Globus pallidus (tissue), 1 donor: Measurements from ENCODE around the gene MAP4K2.
"Not testable (repeated sequence)": the region's sequence is repeated elsewhere in the genome, so short reads cannot be mapped to it uniquely, and the experiment has no call there.

Experiments used
- DNase-seq: peaks from one replicate; pipeline ENCODE4 v3.0.0-alpha.2; 2015; ENCODE audit warnings: low spot score

The MAP4K2 gene

DNA sequence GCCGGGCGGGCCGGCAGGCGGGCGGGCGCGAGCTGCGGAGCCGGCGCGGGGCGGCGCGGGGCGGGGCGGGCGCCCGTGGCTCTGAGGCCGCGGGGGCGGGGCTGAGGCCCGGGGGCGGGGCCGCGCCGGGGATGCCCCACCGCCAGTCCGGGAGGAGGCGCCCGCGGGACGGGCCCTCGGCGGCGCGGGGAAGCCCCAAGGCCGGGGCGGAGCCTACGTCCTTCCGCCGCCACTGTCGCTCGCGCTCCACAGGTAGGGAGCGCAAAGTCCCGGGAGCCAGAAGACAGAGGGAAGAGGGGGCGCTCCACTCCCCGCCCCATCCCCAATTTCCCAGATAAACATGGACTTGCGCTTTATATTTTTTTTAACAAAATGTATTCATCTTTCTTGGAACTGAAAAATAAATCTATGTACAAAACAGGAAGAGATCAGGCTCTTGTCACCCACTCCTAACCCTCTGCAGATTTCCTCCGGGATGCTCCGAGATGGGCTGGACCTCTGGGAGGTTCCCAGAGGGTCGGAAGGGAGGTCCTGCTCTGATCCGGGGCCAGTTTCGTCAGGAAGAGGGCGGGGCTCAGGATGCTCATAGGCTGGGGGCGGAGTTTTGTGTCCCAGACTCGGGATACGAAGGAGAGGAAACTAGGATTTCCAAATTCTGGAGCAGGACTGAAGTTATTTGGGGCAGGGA is at the start of gene MAP4K2:
Gene MAP4K2, minus strand, starts transcription at position 57 of the 688 bp plus-strand sequence. CDS start 65 bp downstream, outside the sequence.
- DNase-seq, result peak; percentile 88

DNA sequence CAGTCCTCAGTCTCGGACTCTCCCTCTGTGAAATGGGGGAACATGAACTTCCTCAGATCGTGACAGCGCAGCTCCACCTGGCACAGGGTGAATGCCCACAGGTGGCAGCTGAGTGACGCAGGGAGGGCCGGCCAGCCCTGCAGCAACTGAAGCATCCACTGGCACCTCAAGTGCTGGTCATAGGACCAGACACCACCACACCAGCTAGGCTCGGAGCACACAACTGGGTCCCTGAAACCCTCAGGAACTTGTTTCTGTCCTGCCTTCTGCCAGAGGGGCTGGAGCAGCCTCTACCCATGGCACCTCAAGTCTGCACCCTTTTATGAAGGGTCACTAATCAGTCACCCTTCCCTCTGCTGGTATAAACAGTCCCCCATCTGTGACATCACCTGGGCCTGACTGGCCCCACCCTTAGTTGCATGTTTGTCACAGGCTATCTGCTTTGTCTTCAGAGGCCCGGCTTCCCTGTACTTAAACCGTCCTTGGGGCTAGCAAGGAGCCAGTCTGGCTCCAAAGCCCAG is 48.9 kb upstream of the MAP4K2 start:
- no peak for DNase-seq

DNA sequence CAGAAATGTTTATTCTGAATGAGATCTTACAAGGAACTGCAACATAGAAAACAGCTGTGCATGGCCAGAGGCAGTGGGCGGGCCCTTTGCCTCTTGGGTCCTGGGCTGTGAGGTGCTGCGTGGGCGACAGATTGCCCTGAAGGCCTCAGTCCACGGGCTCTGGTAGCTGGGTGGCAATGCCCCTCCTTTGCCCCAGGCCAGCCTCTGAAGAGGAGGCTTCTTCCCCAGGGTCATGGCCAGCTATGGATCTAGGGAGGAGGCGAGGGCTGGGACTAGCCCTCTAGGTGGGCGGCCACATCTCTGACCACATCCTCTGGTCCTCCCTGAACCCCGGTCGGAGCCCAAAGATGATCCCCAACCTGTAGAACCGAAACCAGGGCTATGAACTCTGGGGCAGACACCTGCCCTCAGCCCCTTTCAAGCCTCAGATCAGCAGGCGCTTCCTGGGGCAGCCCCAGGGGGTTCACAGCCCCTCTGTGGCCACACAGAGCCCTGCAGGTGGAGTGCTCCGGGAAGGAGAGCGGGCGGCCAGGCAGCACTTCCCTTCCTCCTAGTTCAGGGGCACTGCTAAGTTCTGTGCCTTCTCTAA is 48.1 kb upstream of the MAP4K2 start:
- no peak for DNase-seq

DNA sequence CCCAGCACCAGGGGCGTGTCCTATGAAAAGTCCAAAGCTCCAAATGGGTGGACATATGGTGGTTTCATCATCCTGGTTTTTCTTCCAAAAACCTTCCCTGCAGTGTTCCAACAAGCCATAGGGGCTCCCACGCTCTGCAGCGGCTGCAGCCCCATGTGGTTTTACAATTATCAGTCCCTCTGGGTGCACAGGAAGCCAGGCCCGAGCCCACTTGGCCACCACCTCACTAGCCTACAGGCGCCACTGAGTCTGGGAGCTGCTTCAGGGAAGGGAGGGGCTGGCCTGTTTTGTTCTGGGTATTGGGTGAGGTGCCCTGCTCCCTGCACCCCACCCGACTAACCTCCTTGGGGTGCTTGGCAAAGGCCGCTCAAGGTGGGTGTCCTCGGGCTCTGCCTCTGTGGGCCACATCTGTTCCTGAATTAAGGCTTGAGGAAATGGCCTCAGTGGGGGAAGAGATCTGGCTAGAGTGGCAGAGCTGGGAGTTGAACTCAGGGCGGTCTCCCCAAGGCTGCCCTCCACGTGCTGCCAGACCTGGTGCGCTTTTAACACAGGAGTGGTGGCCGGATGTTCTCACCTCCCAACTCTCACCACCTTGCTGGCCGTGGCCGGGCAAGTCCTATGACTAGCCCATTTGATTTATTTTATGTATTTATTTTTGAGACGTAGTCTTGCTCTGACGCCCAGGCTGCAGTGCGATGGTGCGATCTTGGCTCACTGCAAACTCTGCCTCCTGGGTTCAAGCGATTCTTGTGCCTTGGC is 46.8 kb upstream of the MAP4K2 start:
- DNase-seq, result no peak

DNA sequence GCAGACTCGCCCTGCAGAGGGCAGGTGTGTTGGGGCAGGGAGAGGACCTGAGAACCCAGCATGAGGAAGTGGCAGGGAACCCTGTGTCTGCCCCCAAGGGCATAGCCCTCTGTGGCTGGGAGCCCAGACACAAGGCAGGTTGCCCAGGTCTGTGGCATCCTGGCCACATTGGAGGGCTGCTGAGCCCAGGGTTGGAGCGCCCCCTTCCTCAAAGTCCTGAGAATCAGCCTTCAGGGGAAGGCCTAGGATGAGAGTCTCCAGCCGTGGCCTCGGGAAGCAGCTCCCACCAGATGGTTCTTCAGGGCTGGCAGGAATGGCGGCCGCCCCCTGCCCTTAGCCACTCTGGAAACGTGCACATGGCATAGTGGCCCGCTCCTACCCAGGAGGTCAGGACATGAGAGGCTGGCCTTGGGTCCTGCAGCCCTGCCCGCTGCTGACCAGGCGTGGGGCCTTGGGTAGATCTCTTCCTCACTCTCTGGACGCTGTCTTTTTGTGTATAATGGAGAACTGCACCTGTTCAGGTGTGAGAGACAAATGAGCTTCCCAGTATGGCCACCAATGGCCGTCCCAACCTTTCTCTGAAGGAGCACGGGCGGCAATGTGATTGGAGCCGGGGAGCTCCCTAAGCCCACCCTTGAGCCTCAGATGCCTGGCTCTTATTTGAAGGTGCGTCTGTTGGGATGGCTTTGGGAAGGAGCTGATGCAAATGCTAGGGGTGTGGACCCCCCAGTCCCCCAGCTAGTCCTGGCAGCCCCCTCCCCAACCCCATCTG is 46.0 kb upstream of the MAP4K2 start:
- DNase-seq, result no peak

DNA sequence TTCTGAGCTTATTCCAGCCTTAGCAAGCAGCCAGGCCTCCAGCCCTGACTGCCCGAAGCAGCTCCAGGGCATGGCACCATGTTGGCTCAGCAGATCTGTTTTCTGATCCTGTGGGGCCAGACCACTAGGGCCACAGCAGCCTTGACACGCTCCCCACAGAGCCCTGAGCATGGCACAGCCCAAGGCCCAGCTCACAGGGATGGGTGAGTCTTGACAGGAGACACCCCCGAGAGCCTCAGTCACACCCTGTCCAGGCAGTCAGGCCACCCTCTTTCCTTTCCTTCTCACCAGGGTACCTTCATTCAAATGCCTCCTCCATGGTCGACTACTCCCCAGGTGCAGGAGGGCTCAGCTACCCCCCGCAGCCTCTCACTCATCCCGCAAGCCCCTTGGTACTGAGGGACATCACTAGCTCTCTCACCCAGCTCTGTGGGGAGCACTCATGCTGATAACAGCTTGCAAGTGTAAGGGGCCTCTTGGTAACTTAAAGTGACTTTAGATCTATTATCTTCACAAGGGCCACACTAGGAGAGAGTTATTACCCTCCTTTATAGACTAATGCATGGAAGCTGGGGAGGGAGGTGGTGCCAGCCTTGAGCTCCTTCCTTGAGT is 45.3 kb upstream of the MAP4K2 start:
- no peak for DNase-seq

DNA sequence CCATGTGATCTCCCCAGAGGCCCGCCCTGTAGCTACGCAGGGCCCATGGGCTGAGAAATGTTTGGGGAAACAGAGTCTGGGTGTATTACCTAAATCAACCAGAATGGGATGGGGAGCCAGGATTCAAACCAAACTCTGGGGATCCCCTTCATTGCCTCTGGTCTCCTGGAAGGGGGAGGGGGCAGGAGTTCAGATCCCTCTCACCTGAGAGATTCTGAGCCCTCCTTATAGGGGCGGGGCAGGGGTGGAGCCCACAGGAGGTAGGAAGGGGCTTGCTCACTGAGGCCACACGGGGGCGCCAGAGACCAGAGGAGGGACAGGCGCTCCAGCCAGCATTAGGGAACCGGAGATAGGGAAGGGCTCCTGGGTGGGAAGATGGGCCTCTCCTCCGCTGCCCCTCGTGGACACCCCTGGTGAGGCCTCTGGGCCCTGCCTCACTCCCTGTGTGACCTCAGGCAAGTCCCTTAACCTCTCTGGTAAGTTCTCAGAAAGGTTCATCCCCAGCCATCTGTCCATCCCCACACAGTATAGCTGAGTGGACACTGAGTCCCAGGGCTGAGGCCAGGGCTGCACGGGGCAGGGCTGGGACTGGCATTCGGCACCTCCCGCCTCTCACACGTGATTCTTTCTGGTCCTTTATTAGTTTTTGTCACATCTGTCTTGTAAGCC is 44.1 kb upstream of the MAP4K2 start:
- peak; percentile 81 for DNase-seq

DNA sequence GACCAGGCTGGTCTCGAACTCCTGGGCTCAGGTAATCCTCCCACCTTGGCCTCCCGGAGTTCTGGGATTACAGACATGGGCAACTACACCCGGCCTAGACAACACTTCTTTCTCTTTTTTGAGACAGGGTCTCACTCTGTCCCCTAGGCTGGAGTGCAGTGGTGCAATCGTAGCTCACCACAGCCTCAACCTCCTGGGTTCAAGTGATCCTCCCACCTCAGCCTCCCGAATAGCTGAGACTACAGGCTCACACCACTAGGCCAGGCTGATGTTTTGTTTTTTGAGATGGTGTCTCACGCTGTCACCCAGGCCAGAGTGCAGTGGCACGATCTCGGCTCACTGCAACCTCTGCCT is 42.7 kb upstream of the MAP4K2 start:
- DNase-seq, result not testable (repeated sequence)

DNA sequence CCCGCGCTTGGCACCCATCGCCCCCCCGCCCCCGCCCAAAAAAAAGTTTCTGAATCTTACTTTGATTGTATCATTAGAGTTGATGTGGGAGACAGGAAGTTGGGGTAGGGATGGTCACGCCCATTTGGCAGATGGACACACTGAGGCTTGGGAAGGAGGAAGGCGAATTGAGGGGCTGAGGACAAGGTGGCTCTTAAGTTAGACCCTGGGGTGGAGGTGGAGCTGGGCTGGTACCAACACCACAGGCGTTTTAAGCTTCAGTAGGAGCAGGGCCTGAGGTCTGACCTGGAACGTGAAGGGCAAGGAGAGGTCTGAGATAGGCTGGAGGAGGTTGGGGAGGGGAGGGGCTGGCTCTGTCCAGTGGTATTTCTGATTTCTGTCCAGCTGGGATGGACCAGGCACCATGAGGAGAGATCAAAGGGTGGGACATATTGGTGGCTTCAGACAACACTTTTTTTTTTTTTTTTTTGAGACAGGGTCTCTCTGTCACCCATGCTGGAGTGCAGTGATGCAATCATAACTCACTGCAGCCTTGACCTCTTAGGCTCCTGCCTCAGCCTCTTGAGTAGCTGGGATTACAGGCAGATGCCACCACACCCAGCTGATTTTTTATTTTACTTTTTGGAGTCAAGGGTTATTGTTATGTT is 42.2 kb upstream of the MAP4K2 start:
- DNase-seq, result no peak

DNA sequence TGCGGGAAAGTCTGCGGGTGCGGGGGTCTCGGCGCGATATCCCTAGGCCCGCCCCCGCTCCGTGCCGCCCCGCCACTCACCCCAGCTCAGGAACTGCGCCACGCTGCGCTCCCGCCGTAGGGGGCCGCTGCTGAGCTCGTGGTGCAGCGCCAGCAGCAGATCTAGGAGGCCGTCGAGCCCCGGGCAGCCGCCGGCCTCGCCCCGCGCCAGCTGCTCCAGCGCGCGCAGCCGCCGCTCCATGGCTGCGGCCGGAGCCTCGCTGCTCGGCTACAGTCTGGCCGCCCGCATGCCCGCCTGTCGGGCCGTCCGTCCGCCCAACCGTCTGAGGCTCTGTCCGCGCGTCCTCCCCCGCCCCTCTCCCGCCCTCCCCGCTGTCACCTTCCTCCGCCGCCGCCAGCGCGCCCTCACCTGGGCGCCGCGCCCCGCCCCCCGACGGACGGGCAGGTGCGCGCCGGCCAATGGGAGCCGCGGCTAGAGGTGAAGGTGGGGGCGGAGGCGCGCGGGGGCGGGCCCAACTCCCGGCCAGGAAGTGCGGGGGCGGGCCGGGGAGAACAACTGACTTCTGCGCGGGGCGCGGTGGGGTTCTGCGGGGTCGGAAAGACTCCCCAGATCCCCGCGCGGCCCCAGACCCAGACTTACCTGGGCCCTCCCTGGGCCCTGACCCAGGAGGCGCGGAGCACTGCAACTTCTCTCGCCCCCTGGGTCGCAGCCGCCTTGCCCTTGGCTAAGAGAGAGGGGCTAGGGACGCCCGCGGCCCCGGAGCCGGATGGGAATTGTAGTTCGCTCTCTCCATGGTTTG is 41.5 kb upstream of the MAP4K2 start, which contains the start of gene CDC42BPG:
Gene CDC42BPG, minus strand, starts transcription at position 324 of the 799 bp plus-strand sequence. Its CDS starts 84 bp downstream, at position 240.
- DNase-seq, result peak; percentile 31

DNA sequence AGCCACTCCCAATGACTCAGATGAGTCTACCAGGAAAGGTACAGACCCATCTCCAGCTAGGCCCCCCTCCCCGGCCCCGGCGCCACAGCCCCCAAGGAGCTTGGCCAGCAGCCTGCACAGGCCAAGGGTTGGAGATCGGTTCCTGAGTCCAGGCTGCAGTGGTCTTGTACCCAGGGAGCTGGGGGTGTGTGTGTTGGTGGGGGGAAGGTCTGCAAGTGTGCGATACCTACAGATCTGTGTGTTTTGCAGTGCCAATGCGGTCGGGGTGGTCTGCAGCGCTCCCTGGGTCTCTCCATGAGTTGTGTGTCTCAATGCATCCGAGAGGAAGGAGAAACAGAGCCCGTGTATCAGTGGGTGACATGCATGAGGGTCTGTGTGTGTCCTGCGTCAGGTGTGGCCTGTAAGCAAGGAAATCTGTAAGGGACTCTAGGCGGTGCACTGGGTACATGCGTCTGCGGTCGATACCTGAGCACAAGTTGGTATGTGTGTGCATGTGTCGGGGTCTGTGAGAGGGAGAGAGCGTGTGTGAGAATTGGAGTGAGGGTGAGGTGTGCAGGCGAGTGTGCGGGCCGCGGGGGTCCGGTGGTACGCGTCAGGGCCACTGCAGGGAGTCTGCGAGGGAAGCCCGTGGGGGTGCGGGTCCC is 40.8 kb upstream of the MAP4K2 start:
- no peak for DNase-seq

DNA sequence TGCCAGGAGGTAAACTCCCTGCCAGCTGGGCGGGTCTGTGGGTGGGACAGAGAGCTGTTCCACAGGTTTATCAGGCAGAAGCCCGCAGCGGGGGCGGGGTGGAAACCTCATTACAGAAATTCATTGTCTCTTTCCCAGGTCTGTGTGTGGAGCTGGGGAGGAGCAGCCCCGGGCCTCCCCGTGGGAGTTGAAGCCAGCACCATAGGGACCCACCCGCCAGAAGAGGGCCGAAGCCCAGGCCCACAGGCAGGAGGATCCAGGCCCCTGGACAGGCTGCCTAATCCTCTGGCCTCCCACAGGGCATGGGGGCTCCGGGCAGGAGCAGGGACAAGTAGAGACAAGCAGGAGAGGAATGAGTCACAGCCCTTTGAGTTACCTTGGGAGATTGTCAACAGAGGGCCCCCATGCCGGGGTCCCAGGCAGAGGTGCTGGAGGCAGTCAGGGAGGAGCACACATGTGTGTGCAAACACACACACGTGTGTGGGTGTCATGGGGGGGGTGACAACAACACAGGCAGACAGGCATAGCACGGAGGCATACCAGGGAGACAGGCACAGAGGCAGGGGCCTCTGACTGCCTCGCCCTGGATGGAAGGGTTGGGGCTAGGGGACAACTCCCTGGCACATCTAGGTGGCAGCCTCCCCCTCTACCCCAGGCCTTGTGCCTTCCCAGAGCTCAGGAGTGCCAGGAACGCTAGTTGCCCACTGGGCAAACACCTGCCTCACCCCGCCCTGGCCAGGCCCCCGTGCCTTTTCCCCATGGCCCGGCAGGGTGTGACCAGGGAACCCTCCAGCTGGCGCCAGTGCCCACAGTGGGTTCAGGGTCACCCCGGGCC is 40.1 kb upstream of the MAP4K2 start:
- DNase-seq, result no peak

DNA sequence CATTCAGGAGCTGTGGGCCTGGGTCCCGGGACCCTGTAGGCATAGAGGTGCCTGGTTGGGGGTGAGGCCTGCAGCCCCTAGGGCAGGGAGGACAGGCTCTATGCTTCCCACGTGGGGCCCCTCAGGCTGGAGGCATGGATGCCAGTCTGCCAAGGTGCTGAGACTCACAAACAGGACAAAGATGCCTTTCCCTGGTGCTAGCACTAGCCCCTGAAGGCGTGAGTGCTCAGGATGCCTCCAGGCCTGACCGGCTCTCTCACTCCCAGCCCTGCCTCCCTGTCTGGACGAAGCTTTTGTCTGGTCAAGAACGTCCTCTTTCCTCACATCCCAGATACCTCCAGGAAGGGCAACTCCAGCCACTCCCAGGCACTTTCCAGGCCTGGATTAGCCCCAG is 39.3 kb upstream of the MAP4K2 start:
- DNase-seq, result no peak

DNA sequence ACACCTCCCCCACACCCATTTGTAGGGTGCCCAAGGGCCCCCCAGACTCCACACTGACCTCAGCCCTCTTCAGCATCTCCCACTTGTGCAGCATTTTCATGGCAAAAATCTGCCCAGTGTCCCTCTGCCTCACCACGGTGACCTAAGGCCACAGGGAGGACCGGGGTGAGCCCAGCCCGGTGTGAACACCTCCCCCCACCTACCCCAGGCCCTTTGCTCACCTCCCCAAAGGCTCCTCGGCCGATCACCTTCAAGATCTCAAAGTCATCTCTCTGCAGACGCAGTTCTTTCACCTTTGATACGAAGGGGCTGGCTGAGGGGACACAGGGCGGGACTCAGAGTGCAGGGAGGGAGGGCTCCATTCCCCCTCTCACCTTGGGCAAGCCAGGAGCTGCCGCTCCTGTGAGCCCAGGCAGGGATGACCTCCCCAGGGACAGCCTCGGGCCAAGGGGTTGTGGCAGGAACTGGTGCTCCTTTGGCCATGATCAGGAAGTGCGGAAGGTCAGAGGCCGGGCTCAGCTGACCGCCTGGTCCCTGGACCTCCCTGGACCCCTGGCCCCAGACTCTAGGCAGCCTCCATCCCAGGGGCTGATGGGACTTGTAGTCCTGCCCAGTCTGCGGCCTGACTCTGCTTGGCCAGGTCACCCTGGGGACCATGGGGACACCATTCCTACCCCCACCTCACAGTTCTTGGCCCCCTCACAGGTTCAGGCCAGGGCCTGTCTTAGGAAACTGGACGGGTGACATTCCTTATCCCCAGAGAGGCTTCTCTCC is 38.8 kb upstream of the MAP4K2 start:
- DNase-seq, result no peak

DNA sequence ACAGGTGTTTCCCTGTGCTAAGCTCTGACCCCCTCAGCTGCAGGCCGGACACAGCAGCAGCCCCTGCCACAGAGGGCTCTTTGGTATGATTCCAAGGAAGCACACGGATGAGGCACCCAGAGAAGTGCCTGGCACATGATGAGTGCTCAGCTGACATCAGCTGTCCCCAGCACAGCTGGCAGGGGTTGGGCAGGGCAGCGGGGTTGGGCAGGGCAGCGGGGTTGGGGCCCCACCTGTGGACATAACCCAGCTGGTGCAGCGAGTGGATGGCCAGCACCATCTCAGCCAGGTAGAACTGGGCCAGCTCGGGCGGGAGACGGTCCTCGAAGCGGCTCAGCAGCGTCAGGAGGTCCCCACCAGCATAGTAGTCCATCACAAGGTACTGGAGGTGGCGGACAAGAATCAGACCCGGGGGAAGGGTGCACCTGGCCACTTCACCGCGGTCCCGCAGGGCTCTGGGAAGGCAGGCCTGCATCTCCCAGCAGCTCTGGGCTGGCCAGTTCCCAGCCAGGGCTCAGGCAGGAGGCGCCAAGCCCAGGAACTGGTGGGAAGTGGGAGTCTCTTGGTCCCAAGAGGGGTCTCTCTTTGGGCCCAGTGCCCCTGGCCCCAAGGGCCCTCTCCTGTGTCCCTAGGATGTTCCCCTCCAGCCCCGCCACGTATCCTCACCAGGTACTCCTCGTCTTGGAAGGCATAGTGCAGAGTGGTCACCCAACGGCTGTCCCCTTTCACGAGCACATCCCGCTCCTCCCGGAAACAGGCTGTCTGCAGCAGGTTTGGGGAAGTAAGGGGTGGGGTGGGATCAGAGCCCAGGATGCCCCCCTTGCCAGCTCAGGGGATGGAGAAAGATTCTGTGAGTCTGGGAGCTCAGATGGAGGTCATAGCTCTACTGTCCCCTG is 37.1 kb upstream of the MAP4K2 start:
- no peak for DNase-seq

DNA sequence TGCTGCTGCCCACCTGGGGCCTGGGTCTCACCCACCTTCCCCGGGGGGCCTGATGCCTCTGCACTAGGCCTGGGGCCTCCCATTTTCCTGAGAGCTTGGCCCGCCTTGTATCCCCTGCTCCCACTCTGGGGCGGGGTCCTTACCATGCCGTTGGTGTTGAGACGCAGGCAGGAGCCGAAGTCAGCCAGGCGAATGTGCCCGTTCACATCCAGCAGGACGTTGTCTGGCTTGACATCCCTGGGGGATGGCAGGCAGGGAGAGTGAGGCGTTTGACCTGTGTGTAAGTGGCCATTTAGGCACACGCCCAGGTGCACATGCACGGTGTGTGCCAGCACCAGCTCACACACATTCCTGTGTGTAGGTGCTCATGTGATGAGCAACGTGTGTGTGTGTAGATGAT is 36.3 kb upstream of the MAP4K2 start:
- DNase-seq, result no peak
